Stimulated activated CD8-positive, alpha-beta memory T cell treated with anti-CD3 and anti-CD28 coated beads, Interleukin-7, amount 100 ng/mL, for 48 hours (primary cell): ENCODE data around the gene DIP2C.
"Not testable (repeated sequence)": the region's sequence is repeated elsewhere in the genome, so short reads cannot be mapped to it uniquely, and the experiment has no call there.

Source experiments
- DNase-seq, 2 donors: peaks; one replicate each; pipeline ENCODE4 v3.0.0-alpha.2; 2020; ENCODE audit warnings: low read depth in 1 of 2; ENCODE audit errors: extremely low read depth in 1 of 2

The DIP2C gene

GRCh38 chr10:543131-543530 lies 146.3 kb downstream of the DIP2C start:
- DNase-seq, result no peak

GRCh38 chr10:541750-542371 lies 147.6 kb downstream of the DIP2C start:
- DNase-seq, result no peak

GRCh38 chr10:541041-541440 lies 148.4 kb downstream of the DIP2C start:
- DNase-seq, result no peak

GRCh38 chr10:538895-539294 lies 150.6 kb downstream of the DIP2C start:
- no peak for DNase-seq

GRCh38 chr10:536935-537334 lies 152.5 kb downstream of the DIP2C start:
- DNase-seq, result no peak

GRCh38 chr10:536371-536925 lies 153.0 kb downstream of the DIP2C start:
- DNase-seq, result no peak

- no peak for DNase-seq
These were observed 153.5 kb downstream of the DIP2C start for GRCh38 chr10:535952-536351.

- DNase-seq, result no peak
These were observed 154.4 kb downstream of the DIP2C start for GRCh38 chr10:535051-535450.

GRCh38 chr10:534047-534566 lies 155.4 kb downstream of the DIP2C start:
- no peak for DNase-seq

- DNase-seq, result no peak
These were observed 155.9 kb downstream of the DIP2C start for GRCh38 chr10:533611-534010.

- no peak for DNase-seq
These were observed 156.3 kb downstream of the DIP2C start for GRCh38 chr10:533186-533585.

GRCh38 chr10:532331-532730 lies 157.1 kb downstream of the DIP2C start:
- DNase-seq, result not testable (repeated sequence)

GRCh38 chr10:531541-531940 lies 157.9 kb downstream of the DIP2C start:
- no peak for DNase-seq

GRCh38 chr10:530717-531116 lies 158.8 kb downstream of the DIP2C start:
- no peak for DNase-seq

GRCh38 chr10:529468-530230 lies 159.8 kb downstream of the DIP2C start:
- DNase-seq, result no peak

- DNase-seq, result no peak
These were observed 161.0 kb downstream of the DIP2C start for GRCh38 chr10:528173-529165.

GRCh38 chr10:527416-527815 lies 162.1 kb downstream of the DIP2C start:
- no peak for DNase-seq

GRCh38 chr10:526651-527312 lies 162.7 kb downstream of the DIP2C start:
- DNase-seq, result no peak

- no peak for DNase-seq
These were observed 163.7 kb downstream of the DIP2C start for GRCh38 chr10:525565-526315.

GRCh38 chr10:523925-524324 lies 165.5 kb downstream of the DIP2C start:
- no peak for DNase-seq
